Neutrophil (primary cell): ENCODE results near the gene MACIR.

Experiments used
- H3K27ac ChIP-seq: fragments of 200-600 bp; sonication (generic); 2 replicates; pipeline ENCODE4 v1.5.1; 2016; ENCODE audit warnings: mild to moderate bottlenecking, moderate library complexity
- H3K27me3 ChIP-seq: fragments of 200-600 bp; sonication (generic); 2 replicates; pipeline ENCODE4 v1.6.0; 2016; ENCODE audit warnings: mild to moderate bottlenecking
- H3K36me3 ChIP-seq: fragments of 200-600 bp; sonication (generic); 2 replicates; pipeline ENCODE4 v1.5.1; 2017
- H3K4me1 ChIP-seq, 2 experiments: fragments of 200-600 bp in 1 of 2; sonication (generic) in 1 of 2; 1 replicate in 1 of 2; 2 replicates in 1 of 2; pipeline versions ENCODE4 v1.5.1 to v1.6.1; 2013 to 2016; ENCODE audit warnings: low read depth in 1 of 2, low read length in 1 of 2, mild to moderate bottlenecking in 1 of 2, moderate library complexity in 1 of 2; ENCODE audit not compliant: control insufficient read depth in 1 of 2, insufficient read depth in 1 of 2
- H3K4me3 ChIP-seq, 2 experiments: fragments of 200-600 bp in 1 of 2; sonication (generic) in 1 of 2; 1 replicate in 1 of 2; 2 replicates in 1 of 2; pipeline ENCODE4 v1.5.1; 2013 to 2016; ENCODE audit warnings: low read depth in 1 of 2, low read length in 1 of 2, mild to moderate bottlenecking in 1 of 2, moderate library complexity in 1 of 2
- H3K9me3 ChIP-seq: fragments of 200-600 bp; sonication (generic); 2 replicates; pipeline ENCODE4 v1.5.1; 2016
- TF ChIP-seq, protein P1 (sequence below): fragments of 200-600 bp; sonication (generic); IDR thresholded peaks from 2 replicates; pipeline ENCODE4 v1.5.1; 2016; ENCODE audit warnings: antibody characterized with exemption

The MACIR gene

GRCh38 chr5:103259705-103260355, 1.3 kb downstream of the MACIR start:
- Histone ChIP-seq H3K4me1 (peaks cover 61 to 80% of the 10 kb centered on the region in 2 experiments), H3K9me3 (no peaks in the 10 kb centered on the region), H3K27me3 (no peaks in the 10 kb centered on the region), H3K4me3 (peak overlapping the region; percentile 89 to 98), H3K27ac (peak overlapping the region; percentile 89), H3K36me3 (no peaks in the 10 kb centered on the region)
- TF ChIP-seq, protein P1, sequence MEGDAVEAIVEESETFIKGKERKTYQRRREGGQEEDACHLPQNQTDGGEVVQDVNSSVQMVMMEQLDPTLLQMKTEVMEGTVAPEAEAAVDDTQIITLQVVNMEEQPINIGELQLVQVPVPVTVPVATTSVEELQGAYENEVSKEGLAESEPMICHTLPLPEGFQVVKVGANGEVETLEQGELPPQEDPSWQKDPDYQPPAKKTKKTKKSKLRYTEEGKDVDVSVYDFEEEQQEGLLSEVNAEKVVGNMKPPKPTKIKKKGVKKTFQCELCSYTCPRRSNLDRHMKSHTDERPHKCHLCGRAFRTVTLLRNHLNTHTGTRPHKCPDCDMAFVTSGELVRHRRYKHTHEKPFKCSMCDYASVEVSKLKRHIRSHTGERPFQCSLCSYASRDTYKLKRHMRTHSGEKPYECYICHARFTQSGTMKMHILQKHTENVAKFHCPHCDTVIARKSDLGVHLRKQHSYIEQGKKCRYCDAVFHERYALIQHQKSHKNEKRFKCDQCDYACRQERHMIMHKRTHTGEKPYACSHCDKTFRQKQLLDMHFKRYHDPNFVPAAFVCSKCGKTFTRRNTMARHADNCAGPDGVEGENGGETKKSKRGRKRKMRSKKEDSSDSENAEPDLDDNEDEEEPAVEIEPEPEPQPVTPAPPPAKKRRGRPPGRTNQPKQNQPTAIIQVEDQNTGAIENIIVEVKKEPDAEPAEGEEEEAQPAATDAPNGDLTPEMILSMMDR, result no peak

GRCh38 chr5:103260951-103261350, 2.4 kb downstream of the MACIR start:
- no peak overlapping the region for H3K4me3 ChIP-seq
- no peaks in the 10 kb centered on the region for H3K36me3 ChIP-seq
- TF ChIP-seq, protein P1, result no peak
- H3K27me3 ChIP-seq, result no peaks in the 10 kb centered on the region
- no peaks in the 10 kb centered on the region for H3K9me3 ChIP-seq
- H3K27ac ChIP-seq, result no peak overlapping the region
- H3K4me1 ChIP-seq, result peaks cover 50 to 73% of the 10 kb centered on the region in 2 experiments

DNA sequence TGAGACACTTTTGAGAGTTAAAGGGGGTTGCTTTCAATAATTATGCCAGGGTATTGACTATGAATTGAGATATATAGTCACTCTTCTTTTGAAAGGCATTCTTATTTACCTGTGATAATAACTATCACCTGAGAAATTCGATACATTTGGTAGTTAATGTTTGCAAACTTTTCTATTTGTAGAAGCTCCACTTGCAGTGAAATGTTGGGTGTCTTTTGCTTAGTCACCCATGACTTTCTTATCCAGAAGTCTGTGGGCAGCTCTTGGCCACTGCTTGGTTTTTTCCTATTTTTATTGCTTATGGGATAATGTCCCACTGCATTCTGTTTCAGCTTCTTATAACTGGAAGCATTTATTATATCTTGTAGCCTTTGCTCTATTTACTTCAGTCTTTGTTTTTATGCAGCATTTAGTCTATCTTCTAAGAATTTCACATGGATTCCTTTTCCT, 3.9 kb downstream of the MACIR start:
- Histone ChIP-seq H3K27ac (no peak overlapping the region), H3K27me3 (no peaks in the 10 kb centered on the region), H3K9me3 (no peaks in the 10 kb centered on the region), H3K36me3 (peaks cover 11% of the 10 kb centered on the region), H3K4me1 (peaks cover 39 to 61% of the 10 kb centered on the region in 2 experiments), H3K4me3 (no peak overlapping the region)
- TF ChIP-seq, protein P1, result no peak

DNA sequence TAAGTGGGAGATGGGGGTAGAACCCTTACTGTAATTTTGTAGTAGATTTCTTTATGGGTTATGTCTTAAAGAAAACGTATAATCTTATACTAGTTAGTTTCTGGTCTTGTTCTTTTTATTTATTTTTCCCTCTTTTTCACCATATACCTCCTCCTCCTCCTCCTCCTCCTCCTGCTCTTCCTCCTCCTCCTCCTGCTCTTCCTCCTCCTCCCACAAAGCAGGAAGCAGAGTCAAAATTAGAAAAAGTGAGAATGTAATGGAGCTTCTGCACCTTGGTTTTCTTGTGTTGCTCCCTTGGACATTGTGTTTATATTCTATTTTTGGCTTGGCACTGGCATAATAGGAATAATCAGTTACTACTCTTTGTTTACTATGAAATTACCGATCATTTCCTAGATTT, 4.5 kb downstream of the MACIR start:
- no peak overlapping the region for H3K4me3 ChIP-seq
- H3K4me1 ChIP-seq, result peaks cover 34 to 55% of the 10 kb centered on the region in 2 experiments
- H3K27ac ChIP-seq, result no peak overlapping the region
- H3K9me3 ChIP-seq, result no peaks in the 10 kb centered on the region
- no peaks in the 10 kb centered on the region for H3K27me3 ChIP-seq
- TF ChIP-seq, protein P1, result no peak
- peaks cover 17% of the 10 kb centered on the region for H3K36me3 ChIP-seq

DNA sequence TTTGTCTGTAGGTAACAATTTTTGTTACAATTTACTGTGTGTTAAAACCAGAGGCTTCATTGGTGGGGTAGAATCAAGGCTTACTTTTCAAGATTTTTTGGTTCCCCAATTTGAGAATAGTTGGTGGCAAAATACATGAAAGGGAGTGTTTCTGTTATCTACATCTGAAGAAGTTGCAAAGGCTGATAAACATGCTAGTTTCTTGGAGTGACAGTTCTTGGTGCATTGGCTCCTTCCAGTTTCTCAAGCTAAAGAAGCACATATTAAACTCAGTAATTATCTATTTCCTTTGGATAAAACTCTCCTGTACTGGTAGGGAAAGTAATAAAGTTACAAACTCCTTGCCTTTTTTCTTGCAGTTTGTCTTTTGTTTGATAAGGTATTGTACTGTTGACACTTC, 5.9 kb downstream of the MACIR start:
- H3K27ac ChIP-seq, result no peak overlapping the region

More for the DNA sequence above, 5.9 kb downstream of the MACIR start:
- no peak overlapping the region for H3K4me3 ChIP-seq
- H3K4me1 ChIP-seq, result peaks cover 34 to 45% of the 10 kb centered on the region in 2 experiments
- TF ChIP-seq, protein P1, result no peak
- peaks cover 18% of the 10 kb centered on the region for H3K36me3 ChIP-seq
- H3K9me3 ChIP-seq, result no peaks in the 10 kb centered on the region
- H3K27me3 ChIP-seq, result no peaks in the 10 kb centered on the region
